Measurements from ENCODE around the gene SLC35F5.
"Not testable (repeated sequence)": the region's sequence is repeated elsewhere in the genome, so short reads cannot be mapped to it uniquely, and the experiment has no call there.

SLC35F5 gene, protein sequence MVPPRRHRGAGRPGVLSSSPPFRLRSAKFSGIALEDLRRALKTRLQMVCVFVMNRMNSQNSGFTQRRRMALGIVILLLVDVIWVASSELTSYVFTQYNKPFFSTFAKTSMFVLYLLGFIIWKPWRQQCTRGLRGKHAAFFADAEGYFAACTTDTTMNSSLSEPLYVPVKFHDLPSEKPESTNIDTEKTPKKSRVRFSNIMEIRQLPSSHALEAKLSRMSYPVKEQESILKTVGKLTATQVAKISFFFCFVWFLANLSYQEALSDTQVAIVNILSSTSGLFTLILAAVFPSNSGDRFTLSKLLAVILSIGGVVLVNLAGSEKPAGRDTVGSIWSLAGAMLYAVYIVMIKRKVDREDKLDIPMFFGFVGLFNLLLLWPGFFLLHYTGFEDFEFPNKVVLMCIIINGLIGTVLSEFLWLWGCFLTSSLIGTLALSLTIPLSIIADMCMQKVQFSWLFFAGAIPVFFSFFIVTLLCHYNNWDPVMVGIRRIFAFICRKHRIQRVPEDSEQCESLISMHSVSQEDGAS

DNA sequence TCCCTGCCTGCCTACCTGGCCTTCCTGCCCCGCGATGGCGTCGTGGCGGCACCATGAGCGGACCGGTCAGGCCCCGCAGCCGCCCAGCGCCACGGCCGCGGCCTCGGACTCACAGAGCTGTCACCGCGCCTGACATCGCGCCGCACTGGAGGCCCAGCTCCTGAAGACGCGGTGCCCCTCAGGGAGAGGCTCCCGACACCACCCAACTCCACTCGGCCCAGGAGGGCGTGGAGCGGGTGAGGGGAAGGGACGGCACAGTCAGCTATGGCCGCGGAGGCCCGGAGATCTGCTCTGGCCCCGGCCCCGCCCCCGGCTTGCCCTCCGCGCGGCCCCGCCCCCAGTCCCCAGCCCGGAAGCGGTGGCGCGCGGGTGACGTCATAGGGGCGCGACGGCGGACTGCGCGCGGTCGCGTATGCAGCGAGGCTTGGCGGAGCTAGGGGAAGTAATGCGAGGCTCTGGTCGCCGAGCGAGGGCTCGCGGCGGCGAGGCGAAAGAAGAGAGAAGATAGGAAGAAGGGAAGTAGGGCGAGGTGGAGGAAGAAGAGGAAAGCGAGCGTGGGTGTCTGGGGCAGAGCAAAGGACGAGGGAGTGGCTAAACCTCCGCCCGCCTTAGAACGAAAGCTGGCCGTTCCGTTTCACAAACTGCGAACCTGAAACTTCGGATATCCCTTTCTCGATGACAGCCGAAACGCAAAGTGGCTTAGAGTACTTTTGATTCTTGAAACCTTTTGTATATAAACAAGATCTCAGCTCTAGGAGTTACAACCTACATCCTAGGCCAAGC is at the start of gene SLC35F5:
TSS of gene SLC35F5 (minus strand) at position 288 of the 783 bp plus-strand sequence. CDS start at position 55, 233 bp downstream.
- DNase-seq = peak; percentile 96

DNA sequence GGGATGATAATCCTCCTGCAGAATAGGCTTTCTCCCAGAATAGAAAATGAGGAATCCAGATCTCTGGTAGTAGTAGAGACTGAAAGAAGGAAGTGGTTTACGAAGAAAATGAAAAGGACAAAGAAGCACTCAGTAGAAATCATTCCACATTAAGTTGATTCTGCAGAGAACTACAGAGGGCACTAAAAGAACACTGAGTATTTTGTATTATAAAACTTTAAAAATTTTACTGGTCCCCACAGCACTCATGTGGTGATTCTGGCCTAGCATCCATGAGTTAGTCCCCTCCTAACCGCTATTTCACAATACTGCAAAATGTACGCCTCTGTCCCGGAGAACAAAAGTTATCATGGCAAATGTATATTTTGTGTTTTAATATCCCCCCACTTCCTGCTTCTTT is 42.9 kb upstream of the SLC35F5 start:
- DNase-seq = no peak

DNA sequence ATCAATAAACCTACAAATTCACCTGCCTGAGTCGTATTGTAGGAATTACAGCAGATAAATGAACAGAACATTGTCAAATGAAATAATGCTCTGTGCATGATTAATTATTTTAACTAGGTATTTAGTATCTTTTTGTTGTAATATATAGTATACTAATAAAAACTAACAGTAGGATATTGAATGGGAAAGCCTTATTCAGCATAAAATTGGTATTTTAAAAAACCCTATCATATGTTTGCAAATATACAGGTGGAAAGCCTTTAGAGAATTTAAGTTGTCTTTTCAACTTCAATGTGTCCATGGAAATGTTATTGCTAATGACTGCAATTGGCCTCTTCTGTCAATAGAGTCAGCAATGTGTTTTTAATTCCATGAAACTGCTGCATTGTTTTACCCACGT is 40.8 kb upstream of the SLC35F5 start:
- DNase-seq = no peak

DNA sequence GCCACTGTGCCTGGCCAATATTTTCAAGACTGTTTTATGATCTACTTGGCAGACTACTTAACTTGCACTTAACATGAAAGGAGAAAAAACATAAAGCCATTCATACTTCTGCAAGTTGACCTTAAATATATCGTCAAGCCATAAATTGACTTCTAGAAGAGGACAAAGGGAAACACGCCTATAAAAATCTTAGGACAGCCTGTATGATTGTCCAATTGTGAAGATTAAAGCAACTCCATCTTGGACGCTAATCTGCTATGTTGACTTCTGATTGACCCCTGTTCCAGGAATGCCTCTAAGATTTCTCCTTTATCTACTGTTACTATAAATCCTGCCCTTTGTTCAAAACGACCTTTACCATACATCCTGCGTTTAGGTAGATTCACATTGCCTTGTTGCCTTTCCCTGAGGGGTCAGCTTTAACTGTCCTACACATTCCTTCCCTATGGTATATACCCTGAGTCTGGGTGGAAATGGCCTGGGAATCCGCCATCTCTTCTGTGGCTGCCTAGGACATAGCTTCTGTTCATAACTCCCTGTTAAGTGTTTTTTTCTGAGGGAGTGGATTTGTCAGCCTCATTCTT is 40.2 kb upstream of the SLC35F5 start:
- DNase-seq = no peak

DNA sequence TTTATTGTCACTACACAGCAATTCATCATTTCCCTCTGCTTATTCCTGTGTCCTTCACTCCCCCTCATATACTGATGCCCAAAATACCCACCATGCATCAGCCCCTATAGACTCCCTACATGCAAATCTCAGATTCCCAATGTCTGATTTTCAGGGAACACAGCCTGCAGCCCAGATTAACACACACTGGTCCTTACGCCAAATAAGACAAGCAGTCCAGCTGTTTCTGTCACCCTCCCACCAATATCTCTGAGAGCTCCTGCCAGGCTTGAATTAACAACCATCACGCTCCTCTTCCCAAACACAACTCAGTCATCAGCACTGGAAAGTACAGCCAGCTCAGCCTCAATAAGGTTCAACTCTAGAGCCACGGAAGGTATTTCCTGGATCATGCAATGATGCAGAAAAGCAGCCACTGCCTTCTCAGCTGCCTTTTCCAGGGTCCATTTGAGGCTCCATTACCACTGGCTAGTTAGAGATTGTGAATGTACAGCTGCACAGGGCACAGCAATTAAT is 39.0 kb upstream of the SLC35F5 start:
- DNase-seq = no peak

DNA sequence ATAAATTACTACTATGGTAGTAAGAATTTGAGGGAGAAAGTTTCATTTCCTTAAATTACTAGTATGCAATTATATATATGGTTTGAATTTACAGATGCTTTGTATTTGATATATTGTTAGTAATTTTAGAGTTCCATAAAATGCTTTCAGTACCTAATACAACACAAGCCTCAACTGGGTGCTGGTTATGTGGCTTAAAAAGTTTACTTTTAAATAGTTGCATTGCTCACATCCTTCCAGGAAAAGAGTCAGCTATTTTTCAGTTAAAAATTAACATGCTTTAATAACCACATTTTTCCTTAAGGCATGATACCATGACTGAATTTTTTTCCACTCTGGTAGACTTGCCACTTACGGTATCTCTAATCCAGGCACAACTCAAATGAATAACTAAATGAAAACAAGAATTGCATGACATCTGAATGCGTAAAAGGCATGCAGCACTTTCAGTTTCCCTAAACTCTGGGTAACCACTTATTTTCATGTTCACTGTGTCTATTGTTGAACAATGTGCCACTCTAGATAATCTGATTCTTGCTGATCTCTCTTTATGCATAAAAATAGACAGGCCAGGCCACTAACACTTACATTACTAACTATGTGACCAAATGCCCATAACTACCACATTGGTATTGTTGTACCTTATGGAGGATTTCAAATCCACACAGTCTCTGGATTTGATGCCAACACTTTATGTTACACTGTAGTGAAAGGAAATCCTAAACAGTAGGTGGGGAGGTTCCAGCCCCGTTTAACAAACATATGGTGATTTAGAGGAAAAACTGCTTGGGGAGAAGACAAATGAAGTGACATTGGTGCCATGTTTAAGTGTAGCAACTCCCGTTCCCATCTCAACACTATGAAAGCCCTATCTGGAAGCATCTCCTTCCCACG is 35.5 kb upstream of the SLC35F5 start:
- no peak for DNase-seq

DNA sequence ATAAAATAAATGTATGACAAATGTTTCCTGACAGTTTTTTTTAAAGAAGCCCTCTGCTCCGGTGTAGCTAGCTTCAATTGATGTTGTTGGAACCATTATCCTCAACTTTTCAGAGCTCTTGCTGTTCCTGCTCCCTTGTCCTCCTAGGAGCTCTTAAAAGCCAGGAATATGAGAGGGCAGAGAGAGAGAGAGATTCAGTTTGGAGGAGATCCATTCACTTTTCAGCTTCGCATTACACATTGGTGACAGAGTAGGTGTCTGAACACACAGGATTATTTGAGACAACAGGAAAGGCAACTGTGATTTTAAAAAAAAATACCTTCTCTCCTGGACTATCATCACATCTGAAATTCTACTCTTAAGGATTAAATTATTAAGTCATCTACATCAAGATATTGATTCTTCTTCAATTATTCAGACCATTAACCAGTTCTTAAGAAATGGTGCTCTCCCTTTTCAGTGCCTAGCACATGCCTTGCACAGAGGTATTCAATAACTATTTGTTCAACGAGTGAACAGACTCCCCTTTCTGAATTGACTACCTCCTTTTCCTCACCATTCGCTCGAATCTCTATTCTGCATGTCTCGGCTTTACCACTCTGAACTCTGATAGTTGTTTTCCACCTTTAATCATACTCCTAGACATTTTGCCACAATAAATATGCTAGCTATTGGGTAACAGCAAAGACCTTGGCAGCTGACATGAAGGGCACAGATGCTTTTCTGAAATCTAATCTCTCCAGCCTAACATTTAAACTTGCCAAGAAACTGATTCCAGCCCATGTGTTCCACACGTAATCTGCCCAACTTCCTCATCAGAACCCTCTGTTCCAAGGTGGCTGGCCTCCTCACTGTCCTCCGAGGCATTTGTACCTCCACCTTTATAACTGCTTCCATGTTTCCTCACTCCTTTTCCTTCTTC is 28.6 kb upstream of the SLC35F5 start:
- no peak for DNase-seq

DNA sequence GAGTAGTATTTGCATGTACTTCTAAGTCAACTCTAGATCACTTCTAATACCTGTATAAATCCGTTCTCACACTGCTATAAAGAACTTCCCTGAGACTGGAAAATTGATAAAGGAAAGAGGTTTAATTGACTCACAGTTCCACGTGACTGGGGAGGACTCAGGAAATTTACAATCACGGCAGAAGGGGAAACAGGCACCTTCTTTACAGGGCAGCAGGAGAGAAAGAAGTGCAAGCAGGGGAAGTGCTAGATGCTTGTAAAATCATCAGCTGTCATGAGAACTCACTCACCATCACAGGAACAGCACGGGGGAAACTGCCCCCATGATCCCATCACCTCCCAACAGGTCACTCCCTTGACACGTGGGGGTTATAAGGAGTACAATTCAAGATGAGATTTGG is 24.0 kb upstream of the SLC35F5 start:
- no peak for DNase-seq

DNA sequence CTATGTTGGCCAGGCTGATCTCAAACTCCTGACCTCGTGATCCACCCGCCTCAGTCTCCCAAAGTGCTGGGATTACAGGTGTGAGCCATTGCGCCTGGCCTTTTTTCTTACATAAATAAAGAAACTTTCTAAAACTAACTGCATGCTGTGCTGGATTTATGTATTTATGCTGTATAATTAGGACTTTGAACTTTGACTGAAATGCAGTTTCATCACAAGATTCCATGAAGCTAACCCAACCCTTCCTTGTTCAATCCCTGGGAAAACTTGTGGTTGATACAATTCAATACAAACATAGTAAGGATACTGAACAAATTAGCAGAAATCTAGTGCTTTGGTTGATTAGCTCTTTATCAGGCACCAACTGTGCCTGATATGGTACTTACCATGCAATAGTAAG is 20.9 kb upstream of the SLC35F5 start:
- no peak for DNase-seq

DNA sequence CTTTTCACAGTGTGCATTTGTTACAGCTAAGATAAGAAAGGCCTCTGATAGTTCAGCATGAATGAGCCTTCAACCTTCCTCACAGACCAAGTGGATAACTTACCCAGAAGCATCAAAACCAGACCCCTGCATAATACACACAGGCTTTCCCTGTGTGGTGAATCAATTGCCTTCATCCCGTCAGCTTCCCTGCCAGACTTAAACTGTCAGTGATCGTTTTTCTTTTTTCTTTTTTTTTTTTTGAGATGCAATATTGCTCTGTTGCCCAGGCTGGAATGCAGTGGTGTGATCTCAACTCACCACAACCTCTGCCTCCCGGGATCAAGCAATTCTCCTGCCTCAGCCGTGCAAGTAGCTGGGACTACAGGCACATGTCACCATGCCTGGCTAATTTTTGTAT is 20.5 kb upstream of the SLC35F5 start:
- no peak for DNase-seq

DNA sequence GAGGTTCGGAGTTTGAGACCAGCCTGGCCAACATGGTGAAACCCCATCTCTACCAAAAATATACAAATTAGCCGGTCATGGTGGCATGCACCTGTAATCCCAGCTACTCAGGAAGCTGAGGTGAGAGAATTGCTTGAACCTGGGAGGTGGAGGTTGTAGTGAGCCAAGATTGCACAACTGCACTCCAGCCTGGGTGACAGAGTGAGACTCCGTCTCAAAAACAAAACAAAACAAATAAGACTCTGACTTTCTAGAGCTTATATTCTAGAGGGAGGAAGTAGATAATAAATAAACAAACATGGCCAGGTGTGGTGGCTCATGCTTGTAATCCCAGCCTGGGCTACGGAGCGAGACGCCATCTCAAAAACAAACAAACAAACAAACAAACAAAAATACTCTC is 18.2 kb upstream of the SLC35F5 start:
- DNase-seq = not testable (repeated sequence)

DNA sequence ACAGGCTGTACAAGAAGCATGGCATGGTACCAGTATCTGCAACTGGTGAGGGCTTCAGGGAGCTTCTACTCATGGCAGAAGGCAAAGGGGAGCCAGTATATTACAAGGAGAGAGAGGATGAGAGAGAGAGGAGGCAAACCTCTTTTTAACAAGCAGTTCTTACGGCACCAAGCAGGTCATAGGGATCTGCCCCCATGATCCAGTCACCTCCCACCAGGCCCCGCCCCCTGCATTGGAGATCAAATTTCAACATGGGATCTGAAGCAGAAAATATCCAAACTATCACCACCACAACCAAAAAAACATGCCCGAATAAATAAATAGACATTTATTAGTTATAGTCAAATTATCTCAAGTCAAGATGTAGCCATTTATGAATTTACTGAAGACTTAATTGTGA is 14.5 kb upstream of the SLC35F5 start:
- DNase-seq = no peak

DNA sequence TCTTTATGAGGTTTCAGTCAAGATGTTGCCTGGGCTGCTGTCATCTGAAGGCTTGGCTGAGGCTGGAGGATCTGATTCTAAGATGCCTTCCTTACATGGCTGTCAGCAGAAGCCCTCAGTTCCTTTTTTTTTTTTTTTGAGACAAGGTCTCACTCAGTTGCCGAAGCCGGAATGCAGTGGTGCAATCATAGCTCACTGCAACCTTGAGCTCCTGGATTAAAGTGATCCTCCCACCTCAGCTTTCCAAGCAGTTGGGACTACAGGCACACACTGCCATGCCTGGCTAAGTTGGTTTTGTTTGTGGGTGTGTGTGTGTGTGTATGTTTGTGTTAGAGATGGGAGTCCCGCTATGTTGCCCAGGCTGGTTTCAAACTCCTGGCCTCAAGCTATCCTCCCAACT is 13.1 kb upstream of the SLC35F5 start:
- no peak for DNase-seq

DNA sequence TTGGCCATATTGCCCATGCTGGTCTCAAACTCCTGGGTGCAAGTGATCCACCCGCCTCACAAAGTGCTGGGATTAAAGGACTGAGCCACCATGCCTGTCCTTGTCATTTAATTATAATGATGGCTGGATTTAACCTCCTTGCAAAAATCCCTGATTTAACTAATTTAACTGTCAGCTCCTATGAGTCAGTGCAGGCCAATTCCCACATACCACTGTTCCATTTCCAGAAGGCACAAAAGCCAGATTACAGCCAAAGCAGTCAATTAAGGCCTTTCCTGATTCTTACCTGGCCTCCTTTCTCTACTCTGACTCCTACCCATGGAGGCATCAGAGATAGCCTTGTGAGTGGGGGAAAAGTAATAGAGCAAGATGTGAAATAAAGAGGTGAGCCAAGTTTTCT is 12.3 kb upstream of the SLC35F5 start:
- DNase-seq = no peak

DNA sequence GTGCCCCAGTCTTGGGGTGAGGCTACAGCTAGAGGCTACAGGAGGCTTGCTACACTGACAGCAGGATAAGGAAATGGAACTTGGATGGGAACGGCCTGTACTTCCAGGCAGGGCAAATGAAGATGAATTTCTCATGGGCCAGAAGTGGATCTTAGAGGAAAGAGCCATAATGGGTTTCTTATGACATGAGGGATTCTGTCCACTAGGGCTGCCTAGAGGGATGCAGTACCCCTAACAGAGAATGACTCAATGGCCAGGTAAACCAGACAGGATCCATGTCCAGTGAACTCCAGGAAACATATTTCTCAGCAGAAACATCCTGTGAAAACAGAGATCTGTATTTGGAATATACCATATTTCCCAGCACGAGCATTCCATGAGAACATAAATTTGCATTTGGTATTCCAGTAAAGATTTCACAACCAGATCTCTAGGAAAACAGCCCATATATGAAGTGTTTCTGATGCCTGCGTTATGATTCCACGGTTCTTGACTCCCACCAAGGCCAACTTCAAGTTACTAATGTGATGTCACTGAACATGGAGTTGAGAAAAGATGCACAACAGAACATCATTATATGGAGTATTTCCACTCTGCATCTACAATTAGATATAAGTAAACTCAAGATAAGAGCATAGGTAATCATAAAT is 11.5 kb upstream of the SLC35F5 start:
- no peak for DNase-seq

DNA sequence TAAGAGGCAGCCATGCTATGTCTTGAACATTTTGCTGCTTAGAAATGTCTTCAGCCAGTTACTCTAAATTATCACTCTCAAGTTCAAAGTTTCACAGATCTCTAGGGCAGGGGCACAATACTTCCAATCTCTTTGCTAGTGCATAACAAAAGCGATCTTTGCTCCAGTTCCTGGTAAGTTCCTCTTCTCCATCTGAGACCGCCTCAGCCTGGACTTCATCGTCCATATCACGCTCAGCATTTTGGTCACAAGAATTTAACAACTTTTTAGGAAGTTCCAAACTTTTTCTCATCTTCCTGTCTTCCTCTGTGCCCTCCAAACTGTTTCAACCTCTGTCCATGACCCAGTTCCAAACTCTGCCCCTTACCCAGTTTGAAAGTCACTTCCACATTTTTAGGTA is 8.8 kb upstream of the SLC35F5 start:
- no peak for DNase-seq

DNA sequence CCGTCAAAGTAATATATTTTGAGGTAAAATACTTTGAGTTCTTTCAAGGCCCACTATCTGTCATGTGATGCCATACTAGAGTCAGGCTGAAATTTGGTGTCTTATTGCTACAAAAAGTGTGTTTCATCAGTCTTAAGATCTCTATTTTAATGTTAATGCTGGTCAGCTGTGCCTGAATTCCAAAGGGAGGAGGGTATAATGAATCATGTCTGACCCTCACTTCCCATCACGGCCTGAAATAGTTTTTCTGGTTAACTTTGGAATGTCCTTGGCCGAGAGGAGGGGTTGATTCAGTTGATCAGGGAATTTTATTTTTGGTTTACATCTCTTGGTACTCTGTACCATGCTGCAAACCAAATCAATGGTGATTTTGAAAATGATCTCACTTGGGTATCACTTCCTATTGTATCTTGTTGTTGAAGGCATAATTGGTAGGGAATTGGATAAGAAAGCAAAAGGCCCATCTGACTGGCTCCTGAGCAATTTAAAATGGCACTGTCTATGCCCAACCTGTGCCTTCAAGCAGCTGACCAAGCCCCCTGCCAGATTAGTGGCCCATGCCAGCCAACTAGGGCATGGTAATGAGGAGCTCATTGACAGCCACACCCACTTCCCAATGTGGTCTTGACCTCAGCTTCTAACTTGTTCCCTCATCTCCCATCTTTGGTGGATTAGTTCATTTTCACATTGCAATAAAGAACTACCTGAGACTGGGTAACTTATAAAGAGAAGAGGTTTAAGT is 6.1 kb upstream of the SLC35F5 start:
- no peak for DNase-seq

DNA sequence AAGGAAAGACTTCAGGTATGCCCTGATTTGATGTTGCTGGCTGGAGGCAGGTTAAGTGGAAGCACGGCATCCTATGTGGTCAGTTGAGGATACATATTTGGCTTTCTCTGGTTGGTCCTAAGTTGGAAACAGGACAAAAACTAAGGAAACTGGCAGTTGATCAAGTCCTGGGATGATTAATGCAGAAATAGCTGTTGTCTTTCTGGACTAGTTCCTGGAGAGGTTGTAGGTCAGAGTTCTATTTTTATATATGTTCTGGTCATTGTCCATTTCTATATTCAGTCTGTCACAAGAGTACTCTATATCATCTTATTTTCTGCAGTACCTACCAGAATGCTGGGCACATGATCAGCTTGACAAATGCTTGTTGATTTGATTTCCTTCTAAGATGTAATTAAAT is 4.0 kb upstream of the SLC35F5 start:
- no peak for DNase-seq

DNA sequence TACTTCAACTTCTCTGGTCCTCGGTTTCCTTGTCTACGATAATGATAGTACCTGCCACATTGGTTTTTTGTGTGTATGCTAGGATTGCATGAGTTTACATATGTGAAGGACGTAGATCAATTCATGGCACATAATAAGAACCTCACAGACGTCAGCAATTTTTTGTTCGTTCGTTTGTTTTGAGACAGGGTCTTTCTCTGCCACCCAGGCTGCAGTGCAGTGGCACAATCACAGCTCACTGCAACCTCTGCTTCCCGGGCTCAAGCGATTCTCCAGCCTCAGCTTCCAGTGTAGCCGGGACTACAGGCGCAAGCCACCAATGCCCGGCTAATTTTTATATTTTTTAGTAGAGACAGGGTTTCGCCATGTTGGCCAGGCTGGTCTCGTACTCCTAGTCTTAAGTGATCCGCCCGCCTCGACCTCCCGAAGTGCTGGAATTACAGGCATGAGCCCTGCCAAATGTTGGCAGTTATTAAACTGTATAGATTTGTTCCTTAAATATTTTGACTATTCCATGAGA is 756 bp upstream of the SLC35F5 start:
- DNase-seq = no peak
